Calu3 (cell line): ENCODE data around the gene DPM2. TPM values are rescaled to one million over a fixed set of nuclear protein-coding genes. Genes with fewer than 3 reads are reported as not detected.

Source experiments
- BruUV-seq: library from RNA; stranded (reverse); fragments of 400-500 nt; replicated peaks from 2 replicates; lab custom pipeline; 2021; lab: Mats Ljungman, UMichigan
- CTCF ChIA-PET: fragments of 300-600 bp; sonication (Branson Sonifier 250); formaldehyde crosslinking; loops from one replicate; lab custom pipeline; 2022; ENCODE audit warnings: antibody characterized with exemption; lab: Charles Lee
- DNase-seq: peaks from one replicate; pipeline ENCODE4 v3.0.0; 2022
- H3K27ac Mint-ChIP-seq: one replicate; pipeline ENCODE4 v1.8.0; 2022; ENCODE audit warnings: mixed read lengths; ENCODE audit not compliant: unreplicated experiment
- H3K27me3 Mint-ChIP-seq: one replicate; pipeline ENCODE4 v1.8.0; 2022; ENCODE audit warnings: mixed read lengths; ENCODE audit not compliant: unreplicated experiment
- H3K36me3 Mint-ChIP-seq: one replicate; pipeline ENCODE4 v1.8.0; 2022; ENCODE audit warnings: mild to moderate bottlenecking, moderate library complexity, mixed read lengths; ENCODE audit not compliant: insufficient read depth, unreplicated experiment
- H3K4me1 Mint-ChIP-seq: one replicate; pipeline ENCODE4 v1.8.0; 2022; ENCODE audit warnings: mild to moderate bottlenecking, low read depth, mixed read lengths; ENCODE audit not compliant: unreplicated experiment
- H3K4me3 Mint-ChIP-seq: one replicate; pipeline ENCODE4 v1.8.0; 2022; ENCODE audit warnings: mild to moderate bottlenecking, low read depth, moderate library complexity, mixed read lengths; ENCODE audit not compliant: unreplicated experiment
- H3K9me3 Mint-ChIP-seq: one replicate; pipeline ENCODE4 v1.8.0; 2022; ENCODE audit warnings: low read depth, mixed read lengths; ENCODE audit not compliant: unreplicated experiment
- CTCF ChIP-seq: fragments of 200-600 bp; IDR thresholded peaks from one replicate; pipeline ENCODE4 v1.8.0; 2022; ENCODE audit warnings: antibody characterized with exemption; ENCODE audit not compliant: unreplicated experiment
- intact Hi-C: fragments of 100-400 bp; cut with micrococcal nuclease; formaldehyde crosslinking; loops from one replicate; pipeline ENCODE4 v1.10.0; 2022; ENCODE audit not compliant: unreplicated experiment
- total RNA-seq: library from RNA; stranded (reverse); gene quantifications from 2 replicates; pipeline ENCODE4 v1.2.3, GENCODE V29; 2022

Gene DPM2
- total RNA-seq, 1 experiment from 2014 or later = 31.5 TPM

DNA sequence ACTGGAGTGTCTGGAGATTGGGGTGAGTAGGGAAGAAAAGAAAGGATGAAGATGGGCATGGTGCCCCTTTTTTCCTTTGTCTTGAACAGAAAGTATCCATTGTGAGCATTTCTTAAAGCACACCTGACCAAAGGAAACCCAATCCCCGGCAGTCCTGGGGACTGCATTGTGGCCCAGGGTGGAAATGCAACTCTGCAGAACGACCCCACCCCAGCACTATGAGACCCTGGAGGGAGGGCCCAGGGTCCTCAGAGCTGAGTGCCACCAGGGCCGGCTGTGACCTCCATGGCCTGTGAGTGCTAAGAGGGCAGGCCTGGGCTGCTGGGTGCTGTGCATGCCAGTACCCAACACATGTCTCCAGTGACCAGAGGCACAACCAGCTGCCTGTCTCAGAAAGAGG is 24.6 kb upstream of the DPM2 start:
- peaks cover 45% of the 10 kb centered on the region for H3K4me1 Mint-ChIP-seq

GRCh38 chr9:127961613-127962155 is 24.0 kb upstream of the DPM2 start:
- Mint-ChIP-seq H3K4me1 (peaks cover 45% of the 10 kb centered on the region), H3K36me3 (peaks cover 38% of the 10 kb centered on the region), H3K4me3 (no peak overlapping the region), H3K27me3 (no peaks in the 10 kb centered on the region), H3K27ac (peak overlapping the region; percentile 15), H3K9me3 (no peaks in the 10 kb centered on the region)
- intact Hi-C loops = no loop called here
- TF ChIP-seq CTCF = no peak
- BruUV-seq = no TSS peak
- no peak for DNase-seq
- CTCF ChIA-PET = interaction anchor here (0.6 kb wide), 1 partner anchor 205 kb away, joined by 3 read pairs; no protein-coding TSS in a partner anchor

More for the DNA sequence above, 24.6 kb upstream of the DPM2 start:
- H3K27me3 Mint-ChIP-seq = no peaks in the 10 kb centered on the region
- DNase-seq = no peak
- no peak for TF ChIP-seq CTCF
- BruUV-seq = no TSS peak
- peak overlapping the region; percentile 15 for H3K27ac Mint-ChIP-seq
- no peaks in the 10 kb centered on the region for H3K9me3 Mint-ChIP-seq
- intact Hi-C loops = no loop called here
- CTCF ChIA-PET = no interaction called here
- H3K4me3 Mint-ChIP-seq = no peak overlapping the region
- H3K36me3 Mint-ChIP-seq = peaks cover 38% of the 10 kb centered on the region

- H3K4me3 Mint-ChIP-seq = no peak overlapping the region
- H3K9me3 Mint-ChIP-seq = no peaks in the 10 kb centered on the region
- CTCF ChIA-PET = no interaction called here
- H3K36me3 Mint-ChIP-seq = peaks cover 38% of the 10 kb centered on the region
- H3K27ac Mint-ChIP-seq = peak overlapping the region; percentile 15
- no peaks in the 10 kb centered on the region for H3K27me3 Mint-ChIP-seq
- BruUV-seq = no TSS peak
- no peak for TF ChIP-seq CTCF
- DNase-seq = no peak
- intact Hi-C loops = no loop called here
- H3K4me1 Mint-ChIP-seq = peaks cover 45% of the 10 kb centered on the region
Observed at GRCh38 chr9:127961155-127961490, 23.5 kb upstream of the DPM2 start.

DNA sequence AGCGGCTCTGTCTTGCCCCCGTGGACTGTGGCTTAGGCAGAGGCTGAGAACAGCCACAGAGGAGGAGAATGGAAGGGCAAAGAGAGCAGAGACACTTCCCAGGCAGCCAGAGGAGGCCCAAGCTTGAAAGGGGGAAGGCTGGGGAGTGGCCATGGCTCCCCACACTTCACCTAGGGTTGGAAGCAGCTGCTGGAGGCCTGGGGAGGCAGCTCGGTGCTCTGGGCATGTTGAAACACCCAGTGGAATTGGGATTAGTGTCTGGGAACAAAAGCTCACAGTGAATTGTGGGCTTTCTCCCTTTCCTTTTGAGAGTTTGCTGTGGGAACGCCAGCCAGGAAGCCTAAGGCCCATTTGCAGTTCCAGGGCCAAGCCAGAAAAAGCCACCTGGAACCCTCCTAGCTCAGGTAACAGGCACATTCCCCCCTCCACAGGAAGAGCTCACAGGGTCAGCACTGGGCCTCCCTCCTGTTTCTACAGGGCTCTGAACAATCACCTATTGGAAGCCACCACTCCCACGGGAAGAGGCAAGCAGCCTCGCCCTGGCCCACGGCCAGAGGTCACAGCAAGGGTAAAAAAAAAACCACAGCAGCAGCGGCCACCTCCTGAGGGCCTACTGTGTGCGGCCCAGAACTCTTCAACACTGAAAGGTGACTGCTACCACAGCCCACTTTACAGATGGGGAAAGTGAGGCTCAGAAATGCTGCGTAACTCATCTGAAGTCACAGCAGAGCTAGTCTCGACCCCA is 22.9 kb upstream of the DPM2 start:
- Mint-ChIP-seq H3K27ac (peak overlapping the region; percentile 71), H3K4me1 (peaks cover 47% of the 10 kb centered on the region), H3K4me3 (peak overlapping the region; percentile 29), H3K36me3 (peaks cover 38% of the 10 kb centered on the region), H3K27me3 (no peaks in the 10 kb centered on the region), H3K9me3 (no peaks in the 10 kb centered on the region)
- no peak for DNase-seq
- CTCF ChIA-PET = no interaction called here
- BruUV-seq = no TSS peak
- intact Hi-C loops = no loop called here
- no peak for TF ChIP-seq CTCF
